Subcutaneous abdominal adipose tissue (tissue), 5 donors: ENCODE measurements around the gene PDE4DIP.
"Not testable (repeated sequence)": the region's sequence is repeated elsewhere in the genome, so short reads cannot be mapped to it uniquely, and the experiment has no call there.

Experiments
- H3K27ac ChIP-seq: one replicate; pipeline ENCODE4 v1.7.0; 2013; ENCODE audit warnings: low read depth, mild to moderate bottlenecking, inconsistent platforms, low read length, moderate library complexity
- H3K27me3 ChIP-seq, 5 donors: one replicate each; pipeline ENCODE4 v1.7.0; 2013; ENCODE audit warnings: low read length in 5 of 5, inconsistent platforms in 1 of 5; ENCODE audit not compliant: control insufficient read depth in 5 of 5, insufficient read depth in 4 of 5
- H3K36me3 ChIP-seq, 5 donors: one replicate each; pipeline ENCODE4 v1.7.0; 2013; ENCODE audit warnings: low read length in 5 of 5; ENCODE audit not compliant: control insufficient read depth in 5 of 5, insufficient read depth in 5 of 5
- H3K4me1 ChIP-seq, 5 donors: one replicate each; pipeline ENCODE4 v1.7.0; 2013; ENCODE audit warnings: low read length in 5 of 5, mild to moderate bottlenecking in 3 of 5, moderate library complexity in 1 of 5; ENCODE audit not compliant: control insufficient read depth in 5 of 5, insufficient read depth in 5 of 5
- H3K4me3 ChIP-seq, 5 donors: one replicate each; pipeline ENCODE4 v1.7.0; 2013; ENCODE audit warnings: low read length in 5 of 5, low read depth in 1 of 5
- H3K9ac ChIP-seq, 5 donors: one replicate each; pipeline ENCODE4 v1.7.0; 2013; ENCODE audit warnings: low read length in 5 of 5, mild to moderate bottlenecking in 4 of 5, moderate library complexity in 3 of 5
- H3K9me3 ChIP-seq, 5 donors: one replicate each; pipeline ENCODE4 v1.7.0; 2013; ENCODE audit warnings: low read length in 5 of 5; ENCODE audit not compliant: control insufficient read depth in 5 of 5
- donor health status: healthy.
- donor health status: healthy.
- donor health status: healthy.
- donor health status: healthy.
- donor health status: healthy.

PDE4DIP gene

DNA sequence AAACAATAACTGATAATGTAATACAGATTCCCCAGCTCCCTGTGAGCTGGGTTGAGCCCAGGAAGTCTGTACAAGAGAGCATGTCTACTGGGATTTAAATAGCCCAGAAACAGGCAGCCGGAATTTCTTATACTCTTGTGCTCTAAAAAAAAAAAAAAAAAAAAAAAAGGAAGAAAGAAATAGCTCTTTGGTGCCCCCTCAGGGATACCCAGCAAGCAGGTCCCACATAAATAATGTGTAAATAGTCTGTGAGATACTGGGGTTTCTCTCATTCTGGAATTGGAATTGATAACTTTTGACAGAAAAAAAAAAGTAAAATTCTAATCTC, 25.4 kb downstream of the PDE4DIP start:
- H3K27ac ChIP-seq: not testable (repeated sequence)

DNA sequence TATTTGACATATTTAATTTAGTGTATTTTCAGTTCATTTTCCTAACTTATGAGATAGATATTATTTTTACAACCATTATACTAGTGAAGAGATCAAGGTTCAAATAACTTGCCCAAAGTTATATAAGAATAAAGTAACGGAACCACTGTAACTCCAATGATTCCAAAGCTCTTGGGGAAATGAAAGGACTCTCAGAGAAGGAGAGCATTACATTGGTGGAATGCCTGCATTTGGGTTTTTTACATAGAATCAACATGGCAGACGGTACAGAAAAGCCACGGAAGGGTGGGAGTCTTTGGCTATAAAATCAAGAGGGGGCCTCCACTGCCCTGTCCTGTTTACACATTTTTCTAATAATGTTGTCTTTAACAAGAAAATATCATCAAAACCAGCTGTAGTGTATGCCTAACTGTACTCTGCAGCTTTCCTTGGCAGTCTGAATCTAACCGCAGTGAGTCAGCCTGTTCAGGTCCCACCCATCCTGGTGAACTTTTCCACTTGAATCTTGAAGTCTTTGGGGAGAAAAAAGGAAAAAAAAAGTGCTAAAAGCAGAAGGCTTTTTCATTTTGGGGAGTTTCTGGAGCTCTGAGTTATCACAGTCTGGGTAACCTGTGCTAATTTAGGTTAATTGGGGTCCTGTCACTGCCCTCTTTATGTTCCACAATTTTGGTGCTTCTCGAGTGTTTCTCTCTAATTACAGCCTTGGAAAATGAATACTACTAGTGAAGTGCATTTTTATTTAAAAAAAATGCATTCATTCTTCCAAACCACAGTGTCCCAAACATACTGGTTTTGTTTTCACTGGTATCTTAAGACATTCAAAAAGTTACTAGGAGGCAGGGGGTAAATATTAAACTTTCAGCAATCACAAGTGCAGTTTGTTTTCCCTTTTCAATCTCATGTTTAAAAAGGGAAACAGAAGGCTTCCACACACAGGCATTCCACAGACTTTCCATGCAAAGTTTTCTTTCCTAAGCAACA, 30.5 kb downstream of the PDE4DIP start:
- H3K27ac ChIP-seq, H3K4me1 ChIP-seq, H3K36me3 ChIP-seq, H3K9me3 ChIP-seq, H3K27me3 ChIP-seq, H3K4me3 ChIP-seq, H3K9ac ChIP-seq: not testable (repeated sequence)

More for the DNA sequence above, 25.4 kb downstream of the PDE4DIP start:
- not testable (repeated sequence) for H3K4me1 ChIP-seq, H3K27me3 ChIP-seq, H3K9ac ChIP-seq, H3K9me3 ChIP-seq, H3K36me3 ChIP-seq, H3K4me3 ChIP-seq

DNA sequence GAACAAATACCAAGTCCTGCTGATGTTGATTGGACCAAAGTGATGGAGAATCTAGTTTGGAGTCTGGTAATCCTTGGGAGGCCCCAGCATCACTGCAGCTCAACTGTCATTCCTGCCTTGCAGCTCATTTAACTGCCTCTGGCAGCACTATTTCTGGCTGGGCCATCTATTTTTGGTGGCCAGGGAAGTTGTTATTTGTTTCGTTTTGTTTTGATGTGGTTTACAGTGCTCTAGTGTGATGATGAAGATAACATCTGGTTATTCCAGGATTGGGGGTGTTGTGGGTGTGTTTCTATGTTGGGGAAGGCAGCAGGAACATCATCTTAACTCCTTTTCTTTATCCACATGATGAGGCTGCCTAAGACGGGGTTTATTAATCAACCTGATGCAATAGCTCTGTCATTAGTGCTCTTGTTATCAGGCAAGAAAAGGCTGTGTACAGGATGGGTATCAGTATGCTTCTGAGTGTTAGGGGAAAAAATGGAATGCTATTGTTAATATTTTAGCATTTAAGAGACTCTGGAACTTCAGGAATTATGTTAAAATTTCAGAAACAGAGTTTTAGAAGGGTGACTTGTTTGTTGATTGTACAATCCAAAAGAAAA, 35.7 kb downstream of the PDE4DIP start:
- H3K9ac ChIP-seq, H3K4me1 ChIP-seq, H3K4me3 ChIP-seq, H3K9me3 ChIP-seq, H3K36me3 ChIP-seq, H3K27me3 ChIP-seq, H3K27ac ChIP-seq: not testable (repeated sequence)

DNA sequence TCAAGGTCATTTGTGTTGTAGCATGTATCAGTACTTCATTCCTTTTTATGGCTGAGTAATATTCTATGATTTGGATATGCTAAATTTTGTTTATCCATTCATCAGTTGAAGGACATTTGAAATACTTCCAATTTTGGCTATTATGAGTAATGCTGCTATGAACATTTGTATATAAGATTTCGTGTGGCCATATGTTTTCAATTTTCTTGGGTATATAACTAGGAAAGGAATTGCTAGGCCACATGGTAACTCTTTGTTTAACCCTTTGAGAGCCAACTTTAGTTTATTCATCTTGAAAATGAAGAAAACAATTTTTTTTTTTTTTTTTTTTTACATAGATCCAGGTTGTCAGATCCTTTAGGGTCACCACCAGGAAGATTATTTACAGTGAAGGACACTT, 37.0 kb downstream of the PDE4DIP start:
- not testable (repeated sequence) for H3K4me1 ChIP-seq, H3K9ac ChIP-seq, H3K27me3 ChIP-seq, H3K9me3 ChIP-seq, H3K36me3 ChIP-seq, H3K27ac ChIP-seq, H3K4me3 ChIP-seq

DNA sequence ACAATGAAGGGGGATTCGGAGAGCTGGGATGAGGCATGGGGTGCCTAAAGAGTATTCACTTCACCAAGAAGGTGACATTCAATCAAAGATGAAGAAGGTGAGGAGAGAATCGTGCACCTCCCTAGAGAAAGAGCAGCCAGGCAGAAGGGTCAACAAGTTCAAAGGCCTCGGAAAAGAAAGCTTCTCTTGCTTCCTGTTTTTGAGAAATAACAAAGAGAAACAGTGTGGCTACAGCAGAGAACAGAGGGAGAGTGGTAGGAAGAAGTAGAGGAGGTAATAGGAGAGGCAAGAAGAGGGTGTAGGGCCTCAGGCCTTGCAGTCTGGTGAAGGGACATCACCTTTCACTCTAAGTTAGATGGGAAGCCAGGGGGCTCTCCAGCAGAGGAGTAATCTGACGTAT, 41.0 kb downstream of the PDE4DIP start:
- H3K9ac ChIP-seq, H3K36me3 ChIP-seq, H3K4me3 ChIP-seq, H3K4me1 ChIP-seq, H3K27me3 ChIP-seq, H3K27ac ChIP-seq, H3K9me3 ChIP-seq: not testable (repeated sequence)

DNA sequence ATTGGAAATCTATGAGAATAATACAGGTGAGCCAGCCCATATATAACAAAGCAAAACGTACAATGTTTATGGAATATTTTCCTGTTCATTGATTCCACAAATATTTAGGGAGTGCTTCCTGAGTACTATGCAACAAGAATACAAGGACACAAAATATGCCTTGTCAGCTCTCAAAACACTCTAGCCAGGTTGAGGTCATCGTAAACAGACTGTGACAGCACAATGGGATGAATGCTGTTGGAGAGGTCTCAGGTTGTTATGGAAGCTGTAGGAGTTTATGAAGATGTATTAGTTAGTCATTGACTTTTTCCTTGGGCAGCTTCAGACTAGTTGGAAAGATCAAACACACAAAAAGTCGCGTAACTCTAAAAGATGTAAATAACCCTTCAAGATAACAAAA, 42.1 kb downstream of the PDE4DIP start:
- H3K4me1 ChIP-seq, H3K9ac ChIP-seq, H3K27me3 ChIP-seq, H3K36me3 ChIP-seq, H3K27ac ChIP-seq, H3K4me3 ChIP-seq, H3K9me3 ChIP-seq: not testable (repeated sequence)

DNA sequence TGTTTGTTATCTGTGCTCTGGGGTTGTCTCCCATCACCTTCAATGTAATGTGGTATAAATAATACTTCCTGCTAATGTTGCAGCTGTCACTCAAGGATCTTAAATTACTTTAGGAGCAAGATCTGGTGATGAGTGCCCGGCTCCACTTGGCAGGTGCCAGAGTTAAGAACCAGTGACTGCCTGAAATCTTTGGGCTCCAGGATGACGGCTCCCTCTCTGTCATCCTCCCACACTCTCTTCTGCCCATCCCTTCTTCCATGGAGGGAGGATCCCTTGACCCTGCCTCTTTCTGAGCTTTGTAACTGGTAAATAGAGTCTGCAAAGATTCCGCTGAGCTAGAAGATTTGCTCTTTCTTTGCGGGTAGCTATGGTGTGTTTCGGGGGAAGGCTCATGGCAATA, 44.4 kb downstream of the PDE4DIP start:
- H3K4me1 ChIP-seq, H3K36me3 ChIP-seq, H3K27ac ChIP-seq: not testable (repeated sequence)

DNA sequence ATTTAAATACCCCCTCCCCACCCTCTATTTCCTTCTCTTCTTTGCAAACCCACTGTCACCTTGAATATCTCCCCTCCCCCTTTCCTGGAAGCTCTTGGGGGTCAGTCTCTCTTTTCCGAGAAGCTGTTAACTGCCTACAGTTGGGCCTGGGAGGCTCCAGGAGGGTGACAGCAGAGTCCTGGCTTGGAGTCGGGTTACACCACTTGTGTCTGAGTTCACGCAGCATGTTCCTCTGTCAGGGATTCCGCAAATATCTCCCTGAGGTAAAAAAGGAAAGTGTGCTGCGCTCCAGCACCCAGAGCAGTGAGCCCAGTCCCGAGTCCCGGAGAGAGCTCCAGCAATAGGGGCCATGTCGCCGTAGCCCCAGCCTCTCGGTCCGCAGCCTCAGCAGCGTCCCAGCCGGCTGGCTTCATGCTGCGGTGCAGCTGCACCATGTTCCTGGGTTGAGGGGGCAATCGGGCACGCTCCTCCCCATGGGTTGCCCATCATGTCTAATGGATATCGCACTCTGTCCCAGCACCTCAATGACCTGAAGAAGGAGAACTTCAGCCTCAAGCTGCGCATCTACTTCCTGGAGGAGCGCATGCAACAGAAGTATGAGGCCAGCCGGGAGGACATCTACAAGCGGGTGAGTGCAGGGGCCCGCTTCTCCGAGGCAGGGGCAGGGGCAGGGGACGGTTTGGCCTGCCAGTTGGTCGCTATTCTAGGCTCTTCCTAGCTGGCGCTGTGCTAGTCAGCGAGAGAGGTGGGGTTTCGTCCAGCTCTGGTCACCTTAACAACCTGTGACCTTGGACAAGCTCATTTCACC, 45.2 kb downstream of the PDE4DIP start:
- H3K27ac ChIP-seq, H3K9me3 ChIP-seq, H3K4me3 ChIP-seq, H3K36me3 ChIP-seq, H3K4me1 ChIP-seq, H3K27me3 ChIP-seq, H3K9ac ChIP-seq: not testable (repeated sequence)

More for the DNA sequence above, 44.4 kb downstream of the PDE4DIP start:
- H3K9ac ChIP-seq, H3K4me3 ChIP-seq, H3K9me3 ChIP-seq, H3K27me3 ChIP-seq: not testable (repeated sequence)

DNA sequence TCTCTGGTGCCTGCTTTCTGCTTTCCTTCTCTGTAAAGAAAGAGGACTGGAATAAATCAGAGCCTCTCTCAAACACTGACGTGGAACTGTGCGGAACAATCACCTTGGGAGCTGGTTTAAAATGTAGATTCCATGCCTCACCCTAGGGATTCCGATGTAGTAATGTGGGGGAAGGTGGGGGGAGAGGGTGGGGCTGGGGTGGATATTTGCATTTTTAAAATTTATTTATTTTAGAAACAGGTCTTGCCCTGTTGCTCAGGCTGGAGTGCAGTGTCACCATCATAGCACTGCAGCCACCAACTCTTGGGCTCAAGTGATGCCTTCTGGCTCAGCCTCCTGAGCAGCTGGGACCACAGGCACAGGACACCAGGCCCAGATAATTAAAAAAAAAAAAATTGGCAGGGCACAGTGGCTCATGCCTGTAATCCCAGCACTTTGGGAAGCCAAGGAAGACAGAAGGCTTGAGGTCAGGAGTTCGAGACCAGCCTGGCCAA, 45.9 kb downstream of the PDE4DIP start:
- not testable (repeated sequence) for H3K4me1 ChIP-seq, H3K27ac ChIP-seq, H3K9ac ChIP-seq, H3K4me3 ChIP-seq, H3K27me3 ChIP-seq, H3K9me3 ChIP-seq, H3K36me3 ChIP-seq
